GM18858 (cell line): ENCODE results near the gene GMFB.

Experiments used
- ATAC-seq: cut with Tn5 transposase; IDR thresholded peaks from one replicate; pipeline ENCODE4 v1.9.1; 2021; ENCODE audit not compliant: unreplicated experiment

The GMFB gene

DNA sequence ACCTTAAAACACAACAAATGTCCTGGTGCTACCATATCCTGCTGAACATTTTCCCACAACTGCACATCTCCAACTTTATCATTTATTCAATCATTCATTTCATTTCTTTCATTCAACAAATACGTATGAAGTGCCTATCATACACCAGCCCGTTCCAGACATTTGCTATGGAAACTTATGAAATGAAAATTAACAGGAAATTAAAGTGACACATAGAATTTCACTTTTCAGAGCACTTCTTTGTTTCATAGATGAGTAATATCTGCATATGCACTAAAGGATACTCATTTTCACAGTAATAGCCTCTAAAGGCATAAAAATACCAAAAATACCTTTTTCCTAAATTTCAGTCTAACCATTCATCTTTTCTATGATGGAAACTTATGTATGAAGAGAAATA, 60.3 kb downstream of the GMFB start:
- no peak for ATAC-seq

GRCh38 chr14:54427871-54428270, 60.9 kb downstream of the GMFB start:
- no peak for ATAC-seq

- ATAC-seq = no peak
Measured at GRCh38 chr14:54425537-54426274, 63.1 kb downstream of the GMFB start.

DNA sequence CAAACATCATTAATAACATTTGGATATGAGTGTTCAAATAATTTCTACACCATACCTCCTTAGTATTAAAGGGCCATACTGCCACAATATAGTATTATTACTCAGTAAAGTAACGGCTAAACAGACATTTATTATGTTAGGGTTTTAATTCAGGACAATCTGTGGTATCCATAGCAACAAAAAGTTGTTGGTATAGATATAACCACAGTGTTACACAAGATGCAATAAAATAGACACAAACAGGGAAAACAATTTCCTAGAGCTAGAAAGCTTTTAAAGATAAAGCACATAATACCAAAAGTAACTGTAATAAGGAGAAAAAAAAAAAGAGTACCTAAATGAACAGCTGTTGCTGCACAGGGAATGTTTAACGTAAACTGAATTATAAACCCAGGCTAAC, 63.7 kb downstream of the GMFB start:
- ATAC-seq = no peak
